Measurements from ENCODE around the gene ABTB2. TPM values are rescaled to one million over a fixed set of nuclear protein-coding genes. Genes with fewer than 3 reads are reported as not detected.

Gene ABTB2
- total and polyA plus RNA-seq, 2 experiments from 2014 or later = 2.6 to 12.1 TPM

DNA sequence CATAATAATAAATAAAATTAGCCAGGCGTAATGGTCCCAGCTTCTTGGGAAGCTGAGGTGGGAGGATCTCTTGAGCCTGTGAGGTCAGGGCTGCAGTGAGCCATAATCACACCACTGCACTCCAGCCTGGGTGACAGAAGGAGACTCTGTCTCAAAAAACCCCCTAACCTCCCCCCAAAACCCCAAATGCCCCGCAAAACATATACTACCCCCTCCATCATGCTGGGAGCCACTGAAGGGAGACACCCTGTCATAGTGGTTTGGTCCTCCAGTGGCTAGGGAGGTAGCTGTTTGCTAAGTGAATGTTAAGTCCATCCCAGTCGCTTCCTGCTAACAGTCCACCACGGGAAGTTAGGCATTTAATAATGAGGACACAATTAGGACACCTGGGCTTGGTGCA, 125.0 kb downstream of the ABTB2 start:
- Histone ChIP-seq H3K79me2 (replicated peaks; ENCODE audit: insufficient read depth) (no peaks in the 10 kb centered on the region), H3K27ac (ENCODE audit: low read depth) (no peak overlapping the region), H3K36me3 (ENCODE audit: insufficient read depth) (no peaks in the 10 kb centered on the region), H3K4me2 (no peak overlapping the region), H4K20me1 (replicated peaks; ENCODE audit: insufficient read depth) (no peaks in the 10 kb centered on the region), H3F3A (replicated peaks; ENCODE audit: low read depth) (no peaks in the 10 kb centered on the region), H3K4me3 (no peak overlapping the region), H3K4me1 (ENCODE audit: insufficient read depth) (peaks cover 42% of the 10 kb centered on the region), H3K27me3 (ENCODE audit: insufficient read depth) (no peaks in the 10 kb centered on the region), H3K9me2 (ENCODE audit: insufficient read depth) (no peaks in the 10 kb centered on the region), H2AFZ (no peak overlapping the region)
- DNase-seq (ENCODE audit: low spot score) (no peak), ATAC-seq (no peak)
- Mint-ChIP-seq H3K9me3 (0 out of 3 replicates have a peak, but pooled peaks cover 3% of the 10 kb centered on the region), H3K27me3 (ENCODE audit: insufficient read depth, low read depth, poor library complexity) (peaks cover 6% of the 10 kb centered on the region), H3K4me3 (no peak overlapping the region), H3K27ac (no peak overlapping the region), H3K4me1 (peaks cover 40% of the 10 kb centered on the region), H3K36me3 (ENCODE audit: low read depth) (no peaks in the 10 kb centered on the region)
- TF ChIP-seq EZH2phosphoT487 (IDR thresholded peaks at IDR 0.05; ENCODE audit: unreplicated experiment) (no peak), NANOG (IDR thresholded peaks at IDR 0.05; ENCODE audit: borderline replicate concordance) (no peak), STAT1 (IDR thresholded peaks at IDR 0.05; ENCODE audit: unreplicated experiment) (no peak), ZNF331 (CRISPR knock-in tag; IDR thresholded peaks at IDR 0.05; ENCODE audit: low read depth) (no peak), CREB1 (CRISPR knock-in tag; IDR thresholded peaks at IDR 0.05; ENCODE audit: low read depth) (no peak), POLR2AphosphoS5 (IDR thresholded peaks at IDR 0.05; ENCODE audit: low read depth) (no peak), JUNB (IDR thresholded peaks at IDR 0.05; ENCODE audit: unreplicated experiment) (no peak), ZNF114 (CRISPR knock-in tag; IDR thresholded peaks at IDR 0.05) (no peak), CTCF (conservative IDR thresholded peaks at IDR 0.05; ENCODE audit: low read depth in 2 of 2) (no peak), EZH2 (IDR thresholded peaks at IDR 0.05; ENCODE audit: low read depth, unreplicated experiment) (no peak)
- TF ChIP-seq, protein P1, sequence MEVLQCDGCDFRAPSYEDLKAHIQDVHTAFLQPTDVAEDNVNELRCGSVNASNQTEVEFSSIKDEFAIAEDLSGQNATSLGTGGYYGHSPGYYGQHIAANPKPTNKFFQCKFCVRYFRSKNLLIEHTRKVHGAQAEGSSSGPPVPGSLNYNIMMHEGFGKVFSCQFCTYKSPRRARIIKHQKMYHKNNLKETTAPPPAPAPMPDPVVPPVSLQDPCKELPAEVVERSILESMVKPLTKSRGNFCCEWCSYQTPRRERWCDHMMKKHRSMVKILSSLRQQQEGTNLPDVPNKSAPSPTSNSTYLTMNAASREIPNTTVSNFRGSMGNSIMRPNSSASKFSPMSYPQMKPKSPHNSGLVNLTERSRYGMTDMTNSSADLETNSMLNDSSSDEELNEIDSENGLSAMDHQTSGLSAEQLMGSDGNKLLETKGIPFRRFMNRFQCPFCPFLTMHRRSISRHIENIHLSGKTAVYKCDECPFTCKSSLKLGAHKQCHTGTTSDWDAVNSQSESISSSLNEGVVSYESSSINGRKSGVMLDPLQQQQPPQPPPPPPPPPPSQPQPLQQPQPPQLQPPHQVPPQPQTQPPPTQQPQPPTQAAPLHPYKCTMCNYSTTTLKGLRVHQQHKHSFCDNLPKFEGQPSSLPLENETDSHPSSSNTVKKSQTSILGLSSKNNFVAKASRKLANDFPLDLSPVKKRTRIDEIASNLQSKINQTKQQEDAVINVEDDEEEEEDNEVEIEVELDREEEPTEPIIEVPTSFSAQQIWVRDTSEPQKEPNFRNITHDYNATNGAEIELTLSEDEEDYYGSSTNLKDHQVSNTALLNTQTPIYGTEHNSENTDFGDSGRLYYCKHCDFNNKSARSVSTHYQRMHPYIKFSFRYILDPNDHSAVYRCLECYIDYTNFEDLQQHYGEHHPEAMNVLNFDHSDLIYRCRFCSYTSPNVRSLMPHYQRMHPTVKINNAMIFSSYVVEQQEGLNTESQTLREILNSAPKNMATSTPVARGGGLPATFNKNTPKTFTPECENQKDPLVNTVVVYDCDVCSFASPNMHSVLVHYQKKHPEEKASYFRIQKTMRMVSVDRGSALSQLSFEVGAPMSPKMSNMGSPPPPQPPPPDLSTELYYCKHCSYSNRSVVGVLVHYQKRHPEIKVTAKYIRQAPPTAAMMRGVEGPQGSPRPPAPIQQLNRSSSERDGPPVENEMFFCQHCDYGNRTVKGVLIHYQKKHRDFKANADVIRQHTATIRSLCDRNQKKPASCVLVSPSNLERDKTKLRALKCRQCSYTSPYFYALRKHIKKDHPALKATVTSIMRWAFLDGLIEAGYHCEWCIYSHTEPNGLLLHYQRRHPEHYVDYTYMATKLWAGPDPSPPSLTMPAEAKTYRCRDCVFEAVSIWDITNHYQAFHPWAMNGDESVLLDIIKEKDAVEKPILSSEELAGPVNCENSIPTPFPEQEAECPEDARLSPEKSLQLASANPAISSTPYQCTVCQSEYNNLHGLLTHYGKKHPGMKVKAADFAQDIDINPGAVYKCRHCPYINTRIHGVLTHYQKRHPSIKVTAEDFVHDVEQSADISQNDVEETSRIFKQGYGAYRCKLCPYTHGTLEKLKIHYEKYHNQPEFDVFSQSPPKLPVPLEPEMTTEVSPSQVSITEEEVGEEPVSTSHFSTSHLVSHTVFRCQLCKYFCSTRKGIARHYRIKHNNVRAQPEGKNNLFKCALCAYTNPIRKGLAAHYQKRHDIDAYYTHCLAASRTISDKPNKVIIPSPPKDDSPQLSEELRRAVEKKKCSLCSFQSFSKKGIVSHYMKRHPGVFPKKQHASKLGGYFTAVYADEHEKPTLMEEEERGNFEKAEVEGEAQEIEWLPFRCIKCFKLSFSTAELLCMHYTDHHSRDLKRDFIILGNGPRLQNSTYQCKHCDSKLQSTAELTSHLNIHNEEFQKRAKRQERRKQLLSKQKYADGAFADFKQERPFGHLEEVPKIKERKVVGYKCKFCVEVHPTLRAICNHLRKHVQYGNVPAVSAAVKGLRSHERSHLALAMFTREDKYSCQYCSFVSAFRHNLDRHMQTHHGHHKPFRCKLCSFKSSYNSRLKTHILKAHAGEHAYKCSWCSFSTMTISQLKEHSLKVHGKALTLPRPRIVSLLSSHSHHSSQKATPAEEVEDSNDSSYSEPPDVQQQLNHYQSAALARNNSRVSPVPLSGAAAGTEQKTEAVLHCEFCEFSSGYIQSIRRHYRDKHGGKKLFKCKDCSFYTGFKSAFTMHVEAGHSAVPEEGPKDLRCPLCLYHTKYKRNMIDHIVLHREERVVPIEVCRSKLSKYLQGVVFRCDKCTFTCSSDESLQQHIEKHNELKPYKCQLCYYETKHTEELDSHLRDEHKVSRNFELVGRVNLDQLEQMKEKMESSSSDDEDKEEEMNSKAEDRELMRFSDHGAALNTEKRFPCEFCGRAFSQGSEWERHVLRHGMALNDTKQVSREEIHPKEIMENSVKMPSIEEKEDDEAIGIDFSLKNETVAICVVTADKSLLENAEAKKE (CRISPR knock-in tag; IDR thresholded peaks at IDR 0.05) = no peak
- TF ChIP-seq, protein P2, sequence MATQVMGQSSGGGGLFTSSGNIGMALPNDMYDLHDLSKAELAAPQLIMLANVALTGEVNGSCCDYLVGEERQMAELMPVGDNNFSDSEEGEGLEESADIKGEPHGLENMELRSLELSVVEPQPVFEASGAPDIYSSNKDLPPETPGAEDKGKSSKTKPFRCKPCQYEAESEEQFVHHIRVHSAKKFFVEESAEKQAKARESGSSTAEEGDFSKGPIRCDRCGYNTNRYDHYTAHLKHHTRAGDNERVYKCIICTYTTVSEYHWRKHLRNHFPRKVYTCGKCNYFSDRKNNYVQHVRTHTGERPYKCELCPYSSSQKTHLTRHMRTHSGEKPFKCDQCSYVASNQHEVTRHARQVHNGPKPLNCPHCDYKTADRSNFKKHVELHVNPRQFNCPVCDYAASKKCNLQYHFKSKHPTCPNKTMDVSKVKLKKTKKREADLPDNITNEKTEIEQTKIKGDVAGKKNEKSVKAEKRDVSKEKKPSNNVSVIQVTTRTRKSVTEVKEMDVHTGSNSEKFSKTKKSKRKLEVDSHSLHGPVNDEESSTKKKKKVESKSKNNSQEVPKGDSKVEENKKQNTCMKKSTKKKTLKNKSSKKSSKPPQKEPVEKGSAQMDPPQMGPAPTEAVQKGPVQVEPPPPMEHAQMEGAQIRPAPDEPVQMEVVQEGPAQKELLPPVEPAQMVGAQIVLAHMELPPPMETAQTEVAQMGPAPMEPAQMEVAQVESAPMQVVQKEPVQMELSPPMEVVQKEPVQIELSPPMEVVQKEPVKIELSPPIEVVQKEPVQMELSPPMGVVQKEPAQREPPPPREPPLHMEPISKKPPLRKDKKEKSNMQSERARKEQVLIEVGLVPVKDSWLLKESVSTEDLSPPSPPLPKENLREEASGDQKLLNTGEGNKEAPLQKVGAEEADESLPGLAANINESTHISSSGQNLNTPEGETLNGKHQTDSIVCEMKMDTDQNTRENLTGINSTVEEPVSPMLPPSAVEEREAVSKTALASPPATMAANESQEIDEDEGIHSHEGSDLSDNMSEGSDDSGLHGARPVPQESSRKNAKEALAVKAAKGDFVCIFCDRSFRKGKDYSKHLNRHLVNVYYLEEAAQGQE (IDR thresholded peaks at IDR 0.05; ENCODE audit: unreplicated experiment) = no peak
- TF ChIP-seq, protein P3, sequence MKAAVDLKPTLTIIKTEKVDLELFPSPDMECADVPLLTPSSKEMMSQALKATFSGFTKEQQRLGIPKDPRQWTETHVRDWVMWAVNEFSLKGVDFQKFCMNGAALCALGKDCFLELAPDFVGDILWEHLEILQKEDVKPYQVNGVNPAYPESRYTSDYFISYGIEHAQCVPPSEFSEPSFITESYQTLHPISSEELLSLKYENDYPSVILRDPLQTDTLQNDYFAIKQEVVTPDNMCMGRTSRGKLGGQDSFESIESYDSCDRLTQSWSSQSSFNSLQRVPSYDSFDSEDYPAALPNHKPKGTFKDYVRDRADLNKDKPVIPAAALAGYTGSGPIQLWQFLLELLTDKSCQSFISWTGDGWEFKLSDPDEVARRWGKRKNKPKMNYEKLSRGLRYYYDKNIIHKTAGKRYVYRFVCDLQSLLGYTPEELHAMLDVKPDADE (IDR thresholded peaks at IDR 0.05) = no peak

All from GM23338 (cell line).